HG03342 (cell line): ENCODE results near the gene COPB2.
A peak's percentile ranks its signal among the peaks of the same experiment; 100 is the strongest.
"Not testable (repeated sequence)": the region's sequence is repeated elsewhere in the genome, so short reads cannot be mapped to it uniquely, and the experiment has no call there.

ENCODE experiments used
- ATAC-seq: cut with Tn5 transposase; IDR thresholded peaks from one replicate; pipeline ENCODE4 v1.9.1; 2021; ENCODE audit warnings: mild to moderate bottlenecking, moderate library complexity; ENCODE audit not compliant: unreplicated experiment

The COPB2 gene

DNA sequence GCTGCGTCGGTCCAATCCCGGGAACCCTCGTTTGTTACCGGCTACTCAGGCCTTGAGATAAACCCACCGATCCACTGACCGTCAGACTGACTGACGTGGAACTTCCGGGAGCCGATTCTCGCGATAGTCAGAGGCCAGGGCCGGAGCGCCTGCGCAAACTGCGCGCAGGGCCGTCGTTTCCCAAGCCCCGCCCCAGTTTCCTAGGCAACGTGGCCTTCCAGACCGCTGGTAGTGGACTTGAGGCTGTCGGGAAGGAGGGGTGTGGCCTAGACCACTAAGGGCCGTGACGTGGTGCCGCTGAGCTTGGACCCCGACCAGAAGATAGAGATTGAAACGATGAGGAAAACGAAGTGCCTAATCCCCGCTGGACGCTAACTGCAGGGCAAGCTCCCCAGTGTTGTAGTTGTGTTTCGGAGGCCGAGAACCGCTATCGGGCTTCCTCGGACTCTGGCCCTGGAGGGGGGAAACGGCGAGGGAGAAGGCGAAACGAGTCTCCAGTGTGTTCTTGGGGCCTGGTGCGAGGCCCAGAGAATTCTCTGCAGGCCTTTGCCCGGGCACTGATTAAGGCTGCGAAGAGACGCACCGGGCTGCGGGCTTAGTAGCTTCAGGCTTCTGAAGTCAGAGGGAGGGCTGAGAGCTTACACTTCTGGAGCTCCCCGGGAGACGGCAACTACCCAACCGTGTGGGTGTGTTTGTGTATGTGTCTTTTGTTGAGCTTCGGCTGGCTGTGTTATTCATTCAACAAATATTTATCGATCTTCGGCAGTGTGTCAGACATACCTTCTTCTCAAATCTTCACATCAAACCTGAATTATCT lies at the start of gene COPB2:
Gene COPB2 (minus strand): TSS at position 96 of the 817 bp plus-strand sequence. CDS start 97 bp downstream, outside the sequence.
- peak; percentile 97 for ATAC-seq

DNA sequence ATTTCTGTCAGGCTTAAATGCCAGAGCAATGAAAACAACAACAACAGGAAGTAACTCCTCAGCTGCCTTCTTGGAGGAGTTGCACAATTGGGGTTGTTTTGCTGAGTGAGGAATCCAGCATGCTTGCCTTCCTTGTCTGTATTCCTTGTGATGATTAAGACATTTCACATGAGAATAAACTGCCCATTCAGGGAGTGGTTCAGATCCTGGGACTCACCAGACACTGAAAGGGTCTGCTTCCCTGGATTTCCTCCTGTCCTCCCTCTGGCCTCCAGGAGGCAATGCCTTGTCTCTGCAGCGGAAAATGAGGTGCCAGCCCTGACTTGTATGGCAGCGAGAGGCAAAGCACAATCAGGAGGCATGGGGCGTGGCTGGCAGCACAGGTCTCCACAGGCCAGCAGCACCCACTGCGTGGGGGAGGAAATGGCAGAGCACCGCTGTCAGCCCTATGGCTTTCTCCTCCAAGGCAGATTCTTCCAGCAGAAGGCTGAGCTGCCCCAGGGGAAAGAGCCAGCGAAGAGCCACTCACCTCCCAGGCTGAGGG lies 45.4 kb upstream of the COPB2 start:
- ATAC-seq, result no peak

DNA sequence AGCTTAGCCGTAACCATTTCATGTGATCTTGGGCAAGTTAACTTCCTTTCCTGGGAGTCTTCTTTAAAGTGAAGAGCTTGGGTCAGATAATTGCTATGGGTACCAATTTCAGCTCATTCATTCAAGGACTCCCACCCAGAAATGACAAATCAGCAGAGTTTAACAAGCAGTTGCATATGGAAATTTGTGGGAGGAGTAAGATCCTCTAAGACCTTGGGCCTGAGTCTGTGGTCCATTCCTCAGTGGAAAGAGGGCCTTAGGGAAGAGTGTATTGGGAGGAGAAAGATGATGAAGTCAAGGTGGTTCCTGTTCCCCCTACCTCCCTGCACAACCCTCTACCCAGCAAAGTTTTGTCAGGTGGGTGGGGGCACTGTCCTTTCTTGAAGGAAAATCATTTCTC lies 44.8 kb upstream of the COPB2 start:
- ATAC-seq, result no peak

DNA sequence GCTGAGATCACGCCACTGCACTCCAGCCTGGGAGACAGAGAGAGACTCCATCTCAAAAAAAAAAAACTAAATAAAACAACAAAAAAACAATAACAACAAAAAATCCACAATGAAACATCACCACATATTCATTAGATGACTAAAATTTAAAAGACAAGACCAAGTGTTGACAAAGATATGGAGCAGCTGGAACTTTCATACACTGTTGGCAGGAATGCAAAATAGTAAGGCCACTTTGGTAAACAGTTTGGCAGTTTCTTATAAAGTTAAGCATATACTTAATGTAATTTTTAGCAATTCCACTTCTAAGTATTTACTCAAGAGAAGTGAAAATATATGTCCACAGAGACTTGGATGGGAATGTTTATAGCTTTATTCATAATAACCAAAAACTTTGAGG lies 43.6 kb upstream of the COPB2 start:
- no peak for ATAC-seq

DNA sequence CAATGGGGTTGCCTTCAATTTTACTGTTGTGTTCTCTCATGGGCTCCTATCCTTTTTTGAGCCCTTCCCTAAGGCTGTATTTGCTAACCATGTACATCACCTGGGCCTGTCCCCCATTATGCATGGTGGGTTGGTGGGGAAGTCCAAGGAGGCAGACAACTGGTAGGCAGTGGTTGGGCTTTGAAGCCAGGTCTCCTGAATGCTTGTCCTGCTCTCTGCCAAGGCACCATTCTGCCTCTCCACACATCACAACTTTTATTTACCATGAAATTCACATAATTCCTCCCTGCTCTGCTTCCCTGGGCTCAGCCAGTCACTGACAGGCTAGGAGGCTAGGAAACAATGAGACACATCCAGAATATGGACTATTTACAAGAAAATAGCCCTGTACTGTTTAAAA lies 41.0 kb upstream of the COPB2 start:
- no peak for ATAC-seq

DNA sequence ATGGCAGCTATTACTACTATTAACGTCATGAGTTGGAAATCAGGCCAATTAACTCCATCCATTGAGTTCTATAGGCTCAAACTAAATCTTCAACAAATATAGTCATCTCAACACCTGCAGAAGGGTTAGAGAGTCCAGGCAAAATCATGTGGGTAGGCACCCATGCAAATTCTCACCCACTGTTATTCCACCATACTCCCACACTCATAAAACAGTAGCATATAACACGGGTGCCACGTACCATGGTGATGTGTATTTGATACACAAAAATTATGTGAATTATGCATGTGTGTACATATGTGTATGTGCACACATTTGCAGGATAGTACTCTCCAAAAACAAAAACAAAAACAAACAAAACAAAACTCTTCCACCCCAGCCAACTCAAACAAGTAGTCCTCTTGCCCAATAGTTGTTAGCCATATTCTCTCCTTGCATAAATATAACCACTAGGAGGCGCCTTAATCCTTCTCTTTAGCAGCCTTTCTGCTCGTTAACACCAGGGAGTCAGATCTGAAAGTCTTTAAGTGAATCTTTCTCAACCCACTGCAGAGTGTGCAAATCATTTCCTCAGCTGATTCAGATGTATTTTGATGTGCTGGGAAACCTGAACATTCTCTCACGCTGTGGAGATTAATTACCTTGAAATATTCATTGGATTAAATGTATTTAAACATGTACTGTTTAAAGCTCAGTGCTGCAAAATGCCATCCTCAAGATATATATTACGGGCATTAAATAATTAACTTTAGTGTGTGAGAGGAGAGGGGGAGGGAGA lies 38.0 kb upstream of the COPB2 start:
- ATAC-seq, result peak; percentile 81

DNA sequence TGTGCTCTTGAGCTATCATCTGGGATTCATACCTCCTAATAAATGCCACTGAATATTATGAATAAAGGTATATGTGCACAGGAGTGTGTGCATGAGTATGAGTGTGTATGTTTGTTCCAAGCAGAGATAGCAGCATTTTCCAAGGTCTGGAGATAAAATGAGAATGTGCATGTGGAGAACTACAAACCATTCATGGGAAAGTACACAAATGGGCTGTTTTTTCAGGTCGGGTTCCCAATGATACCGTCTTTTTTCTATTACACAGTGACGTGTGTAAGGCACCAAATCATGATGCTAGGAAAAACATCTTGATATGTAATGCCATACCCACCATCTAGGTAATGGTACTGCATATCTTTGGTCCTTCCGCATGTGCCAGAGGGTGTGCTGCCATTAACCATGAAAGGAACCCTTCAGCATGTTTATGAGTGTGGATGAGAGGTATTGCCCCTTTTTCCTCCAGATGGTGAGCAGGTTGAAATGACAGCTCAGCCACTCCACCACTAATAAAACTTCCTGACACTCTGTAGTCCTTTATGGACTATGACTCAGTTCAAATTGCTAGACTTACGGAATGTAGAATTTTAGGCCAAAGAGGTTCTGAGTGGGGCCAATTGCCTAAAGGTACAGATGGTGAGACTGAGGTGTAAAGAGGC lies 36.4 kb upstream of the COPB2 start:
- ATAC-seq, result no peak

DNA sequence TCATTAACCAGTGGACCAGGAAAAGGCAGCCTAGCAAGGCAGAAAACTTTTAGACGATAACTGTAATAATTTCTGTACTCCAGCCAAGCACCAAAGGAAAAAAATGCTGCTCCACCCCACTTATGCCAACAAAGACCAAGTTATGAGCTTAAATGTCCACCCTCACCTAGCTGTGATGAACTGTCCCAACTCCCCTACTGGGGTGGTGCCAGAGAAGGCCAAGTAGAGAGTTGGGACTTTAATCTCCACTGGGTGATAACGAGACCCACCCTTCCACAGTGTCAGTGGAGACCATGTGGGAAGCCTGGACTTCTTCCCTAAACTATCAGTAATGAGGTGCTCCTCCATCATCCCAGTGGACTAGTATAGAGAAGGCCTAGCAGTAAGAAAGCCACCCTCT lies 33.8 kb upstream of the COPB2 start:
- no peak for ATAC-seq

DNA sequence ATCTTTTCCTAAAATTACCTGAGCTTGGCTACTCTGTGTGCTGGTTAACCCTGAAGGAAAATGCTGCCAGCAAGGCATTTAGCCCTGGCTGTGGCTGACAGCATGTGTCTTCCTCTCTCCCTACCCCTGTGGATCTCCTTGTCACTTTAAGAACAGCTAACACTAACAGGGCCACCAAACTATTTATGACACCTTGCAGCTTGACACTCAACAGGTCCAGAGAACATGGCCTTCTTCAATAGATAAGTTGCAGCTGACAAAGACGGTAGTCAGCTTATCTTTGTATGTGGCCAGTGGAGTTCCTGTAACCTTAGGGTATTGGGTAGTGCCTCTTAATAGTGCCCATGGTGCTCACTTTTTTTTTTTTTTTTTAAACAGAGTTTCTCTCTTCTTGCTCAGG lies 32.0 kb upstream of the COPB2 start:
- no peak for ATAC-seq

DNA sequence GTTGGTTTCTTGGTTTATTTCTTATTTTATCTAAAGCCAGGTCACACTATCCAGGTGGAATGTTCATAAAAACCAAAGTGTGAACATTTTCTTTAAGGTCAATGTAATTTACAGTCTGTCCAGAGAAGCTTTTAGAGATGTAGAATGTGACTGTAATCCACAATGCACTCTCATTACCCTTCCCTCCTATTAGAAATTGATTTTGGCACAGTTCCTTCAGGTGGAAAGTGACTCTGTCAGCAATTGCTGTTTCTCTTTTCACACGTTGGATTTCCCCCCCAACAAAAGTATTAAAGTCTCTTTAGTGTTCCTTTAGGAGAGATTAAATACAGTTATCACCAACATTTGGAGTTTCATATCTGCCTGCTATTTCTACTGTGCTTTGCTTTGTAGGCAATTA lies 31.6 kb upstream of the COPB2 start:
- no peak for ATAC-seq

DNA sequence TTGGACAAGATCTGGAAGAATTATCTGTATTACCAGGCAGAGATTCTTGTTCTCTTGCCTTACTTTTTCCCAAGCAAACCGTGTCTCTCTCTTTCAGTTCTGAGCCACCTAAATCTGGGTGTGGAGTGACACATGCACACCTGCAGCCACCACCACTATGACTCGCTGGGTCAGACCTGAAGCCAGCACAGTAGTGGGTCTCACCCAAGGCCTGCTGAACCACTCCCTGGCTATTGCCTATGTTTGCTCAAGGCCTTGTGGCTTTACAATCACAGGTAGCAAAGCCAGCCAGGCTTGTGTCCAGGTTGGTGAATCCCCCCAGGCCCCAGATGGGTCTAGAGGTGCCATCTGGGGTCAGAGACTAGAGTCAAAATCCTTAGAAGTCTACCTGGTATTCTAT lies 28.7 kb upstream of the COPB2 start:
- ATAC-seq, result no peak

DNA sequence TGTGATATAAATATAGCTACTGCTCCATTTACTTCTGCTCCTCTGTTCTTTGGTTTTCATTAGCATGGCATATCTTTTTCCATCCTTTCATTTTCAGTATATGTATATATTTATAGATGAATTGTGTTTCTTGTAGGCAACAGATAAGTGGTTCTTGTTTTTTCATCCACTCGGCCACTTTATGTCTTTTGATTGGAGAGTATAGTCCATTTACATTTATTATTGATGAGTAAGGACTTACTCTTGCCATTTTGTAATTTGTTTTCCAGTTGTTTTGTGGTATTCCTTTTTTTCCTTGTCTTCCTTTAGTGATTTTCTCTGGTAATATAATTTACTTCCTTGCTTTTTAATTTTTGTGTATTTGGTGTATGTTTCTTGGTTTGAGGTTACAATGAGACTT lies 26.8 kb upstream of the COPB2 start:
- no peak for ATAC-seq

DNA sequence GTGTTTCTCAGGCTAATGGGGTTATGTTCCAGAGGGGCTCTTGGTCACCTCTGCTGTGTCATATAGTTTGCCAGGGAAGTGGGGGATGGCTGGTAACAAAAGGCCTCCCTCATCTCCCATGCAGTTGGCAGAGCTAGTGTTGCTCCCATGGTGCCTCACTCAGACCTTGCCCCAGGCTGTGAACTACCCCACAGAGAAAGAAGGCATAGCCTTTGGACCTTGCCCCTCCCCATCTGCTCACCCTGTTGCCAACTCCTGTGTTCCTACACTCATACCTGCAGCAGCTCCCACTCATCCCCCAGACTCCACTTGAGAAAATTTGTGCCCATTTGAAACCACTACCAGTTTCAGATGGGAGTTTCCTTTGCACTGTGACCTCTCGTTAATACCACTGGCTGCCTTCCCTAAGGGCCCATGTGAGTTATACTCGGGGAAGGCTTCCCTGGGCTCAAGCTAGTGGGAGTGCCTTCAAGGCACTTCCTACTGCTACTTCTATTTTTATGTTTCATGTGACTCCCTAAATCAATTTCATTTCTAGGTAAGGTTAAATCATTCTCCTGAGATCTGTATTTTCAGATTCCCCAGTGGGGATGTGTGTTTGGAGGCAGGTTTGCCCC lies 25.3 kb upstream of the COPB2 start:
- ATAC-seq, result no peak

DNA sequence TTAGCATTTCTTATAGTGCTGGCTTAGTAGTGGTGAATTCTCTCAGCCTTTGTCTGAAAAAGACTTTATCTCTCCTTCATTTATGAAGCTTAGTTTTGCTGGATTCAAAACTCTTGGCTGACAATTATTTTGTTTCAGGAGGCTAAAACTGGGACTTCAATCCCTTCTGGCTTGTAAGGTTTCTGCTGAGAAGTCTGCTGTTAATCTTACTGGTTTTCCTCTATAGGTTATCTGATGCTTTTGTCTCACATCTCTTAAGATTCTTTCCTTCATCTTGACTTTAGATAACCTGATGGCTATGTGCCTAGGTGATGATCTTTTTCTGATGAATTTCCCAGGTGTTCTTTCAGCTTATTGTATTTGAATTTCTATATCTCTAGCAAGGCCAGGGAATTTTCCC lies 23.4 kb upstream of the COPB2 start:
- ATAC-seq, result not testable (repeated sequence)

DNA sequence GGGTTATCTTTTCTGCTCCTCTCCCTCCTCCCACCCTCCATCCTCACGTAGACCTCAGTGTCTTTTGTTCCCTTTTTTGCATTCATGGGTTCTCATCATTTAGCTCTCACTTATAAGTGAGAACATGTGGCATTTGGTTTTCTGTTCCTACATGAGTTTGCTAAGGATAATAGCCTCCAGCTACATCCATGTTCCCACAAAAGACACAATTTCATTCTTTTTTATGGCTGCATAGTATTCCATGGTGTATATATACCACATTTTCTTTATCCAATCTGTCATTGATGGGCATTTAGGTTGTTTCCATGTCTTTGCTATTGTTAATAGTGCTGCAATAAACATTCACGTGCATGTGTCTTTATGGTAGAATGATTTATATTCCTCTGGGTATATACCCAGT lies 11.7 kb upstream of the COPB2 start:
- not testable (repeated sequence) for ATAC-seq

DNA sequence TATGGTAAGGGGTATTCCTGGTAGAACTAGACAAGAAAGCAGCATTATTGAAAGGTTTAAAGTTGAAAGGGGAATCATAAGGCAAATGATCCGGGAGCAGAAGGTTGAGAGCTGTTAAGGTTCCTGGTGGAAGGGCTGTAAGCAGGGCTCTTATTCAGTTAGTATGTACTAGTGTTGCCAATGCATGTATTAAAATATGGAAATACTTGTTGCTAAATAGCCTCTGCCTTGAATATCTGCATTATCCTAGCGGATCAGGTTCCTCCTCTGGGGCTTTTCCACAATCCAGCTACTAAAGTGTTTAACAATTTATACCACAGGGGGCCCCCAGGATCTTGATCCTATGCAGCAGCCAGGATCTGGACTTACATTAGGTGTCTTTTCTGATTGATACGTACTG lies 7.3 kb upstream of the COPB2 start:
- no peak for ATAC-seq

DNA sequence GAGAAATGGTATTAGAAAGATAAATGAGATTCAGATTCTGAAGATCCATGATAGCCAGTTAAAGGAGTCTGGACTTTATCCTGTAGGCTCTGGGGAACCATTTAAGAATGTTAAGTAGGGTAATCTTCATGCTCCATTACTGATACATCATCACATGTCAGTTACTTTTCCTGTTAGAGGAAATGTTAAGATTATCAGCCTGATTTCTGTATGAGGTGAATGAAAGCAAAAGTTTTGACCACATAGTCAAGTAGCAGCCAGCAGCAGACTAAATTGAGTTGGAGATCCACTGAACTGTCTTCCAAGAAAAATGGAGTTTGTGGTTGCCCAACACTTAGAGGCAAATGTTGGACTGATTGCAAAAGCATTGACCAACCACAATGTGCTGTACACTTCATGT lies 4.7 kb upstream of the COPB2 start:
- ATAC-seq, result no peak

DNA sequence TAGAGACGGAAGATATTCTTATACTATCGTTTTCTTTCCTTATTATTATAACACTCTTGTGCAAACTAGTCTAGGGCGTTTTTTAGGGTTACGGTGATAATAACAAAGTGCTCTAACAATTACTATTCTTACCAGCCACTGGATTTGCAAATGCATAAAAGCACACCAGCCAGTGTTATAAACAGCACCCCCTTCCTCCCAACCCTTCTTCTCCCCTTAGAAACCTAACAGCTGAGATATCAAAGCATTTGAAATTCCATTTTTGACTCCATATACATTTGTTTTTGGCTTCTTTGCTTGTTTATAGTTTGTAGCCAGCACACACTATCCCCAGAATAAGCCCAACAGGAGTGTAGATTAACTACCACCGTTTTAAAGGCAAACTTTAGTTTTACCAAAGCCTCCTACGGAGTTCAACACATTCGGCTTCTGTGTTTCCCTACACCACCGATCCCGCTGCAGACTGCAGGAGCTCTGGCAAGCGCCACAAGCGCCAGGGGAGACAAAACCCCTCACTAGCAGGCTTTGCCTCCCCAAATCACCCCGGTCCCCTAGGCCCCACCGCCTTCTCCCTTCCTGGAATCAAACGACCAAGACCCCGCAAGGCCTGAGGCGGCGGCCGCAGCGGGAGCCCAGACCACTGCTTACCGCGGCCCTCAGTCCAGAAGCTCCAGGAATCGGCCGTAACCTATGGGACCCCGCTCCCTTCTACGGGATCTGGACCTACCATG lies 461 bp downstream of the COPB2 start:
- peak; percentile 31 for ATAC-seq

DNA sequence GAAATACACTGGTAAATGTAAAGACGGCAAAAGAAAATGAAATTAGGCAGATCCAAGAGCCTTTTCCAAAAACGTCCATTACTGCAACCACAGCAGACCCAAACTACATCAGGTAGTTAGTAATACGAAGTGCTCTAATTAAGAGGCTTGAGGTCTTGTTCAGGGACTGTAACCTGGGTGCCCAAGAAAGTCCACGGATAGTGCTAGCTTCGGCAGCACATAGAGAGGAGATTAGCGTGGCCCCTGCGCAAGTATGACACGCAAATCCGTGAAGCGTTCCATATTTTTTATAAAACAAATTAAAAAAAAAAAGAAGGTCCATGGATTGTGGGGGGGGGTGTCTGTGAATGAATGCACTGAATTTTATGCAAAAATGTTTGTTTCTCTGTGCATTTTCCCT lies 1.4 kb downstream of the COPB2 start:
- ATAC-seq, result no peak

DNA sequence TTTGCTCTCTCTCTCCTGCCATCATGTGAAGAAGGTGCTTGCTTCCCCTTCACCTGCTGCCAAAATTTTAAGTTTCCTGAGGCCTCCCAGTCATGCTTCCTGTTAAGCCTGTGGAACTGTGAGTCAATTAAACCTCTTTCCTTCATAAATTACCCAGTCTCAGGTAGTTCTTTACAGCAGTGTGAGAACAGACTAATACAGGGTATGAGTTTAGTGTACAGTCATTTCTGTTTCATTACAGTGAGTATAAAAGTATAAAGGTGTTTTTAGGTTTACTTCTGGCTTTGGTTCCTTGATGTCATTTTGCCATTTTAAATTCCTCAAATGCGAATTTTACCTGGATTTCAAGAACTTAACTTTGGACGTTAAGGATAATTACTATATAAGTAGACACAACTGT lies 7.2 kb downstream of the COPB2 start:
- not testable (repeated sequence) for ATAC-seq
